PC-9 (cell line): ENCODE data around the gene ITIH4. TPM values are rescaled to one million over a fixed set of nuclear protein-coding genes. Genes with fewer than 3 reads are reported as not detected.

Source experiments
- BruUV-seq: library from RNA; stranded (reverse); fragments of 400-500 nt; replicated peaks from 2 replicates; lab custom pipeline; 2021; lab: Mats Ljungman, UMichigan
- CTCF ChIA-PET: fragments of 300-600 bp; sonication (Branson Sonifier 250); formaldehyde crosslinking; loops from one replicate; lab custom pipeline; 2022; ENCODE audit warnings: antibody characterized with exemption; lab: Charles Lee
- POLR2A ChIA-PET: fragments of 300-600 bp; sonication (Branson Sonifier 250); formaldehyde crosslinking; loops from one replicate; lab custom pipeline; 2022; ENCODE audit warnings: antibody characterized with exemption; ENCODE audit not compliant: unreplicated experiment; lab: Charles Lee
- DNase-seq, 2 experiments: peaks; one replicate each; pipeline versions ENCODE4 v3.0.0 to v3.0.0-alpha.2; 2015 to 2022; ENCODE audit warnings: mixed read lengths in 1 of 2
- H2AFZ ChIP-seq: fragments of 200-600 bp; sonication (generic); 2 replicates; pipeline ENCODE4 v1.8.1; 2017; ENCODE audit warnings: antibody characterized with exemption
- H3F3A ChIP-seq: fragments of 200-600 bp; sonication (generic); 2 replicates; pipeline ENCODE4 v1.8.1; 2017; ENCODE audit warnings: antibody characterized with exemption, mild to moderate bottlenecking, low read depth; ENCODE audit not compliant: insufficient read depth
- H3K27ac ChIP-seq: fragments of 200-600 bp; sonication (generic); 2 replicates; pipeline ENCODE4 v1.6.1; 2016; ENCODE audit warnings: mixed run types
- H3K27me3 ChIP-seq: fragments of 200-600 bp; sonication (generic); 2 replicates; pipeline ENCODE4 v1.6.1; 2016; ENCODE audit warnings: low read depth, mixed run types; ENCODE audit not compliant: insufficient read depth
- H3K36me3 ChIP-seq: fragments of 200-600 bp; sonication (generic); 2 replicates; pipeline ENCODE4 v1.6.1; 2016; ENCODE audit warnings: low read depth, mixed run types
- H3K4me1 ChIP-seq: fragments of 200-600 bp; sonication (generic); replicated peaks from 2 replicates; pipeline ENCODE4 v1.6.1; 2016; ENCODE audit warnings: mixed run types; ENCODE audit not compliant: insufficient read depth
- H3K4me2 ChIP-seq: fragments of 200-600 bp; sonication (generic); 2 replicates; pipeline ENCODE4 v1.6.1; 2017; ENCODE audit warnings: mixed run types
- H3K4me3 ChIP-seq: fragments of 200-600 bp; sonication (generic); 2 replicates; pipeline ENCODE4 v1.6.1; 2016; ENCODE audit warnings: mixed run types
- H3K79me2 ChIP-seq: fragments of 200-600 bp; sonication (generic); 2 replicates; pipeline ENCODE4 v1.6.1; 2017; ENCODE audit warnings: low read depth, mixed run types
- H3K9me2 ChIP-seq: fragments of 200-600 bp; sonication (generic); 2 replicates; pipeline ENCODE4 v1.8.1; 2017; ENCODE audit warnings: mild to moderate bottlenecking; ENCODE audit not compliant: insufficient read depth
- H3K9me3 ChIP-seq: fragments of 200-600 bp; sonication (generic); 2 replicates; pipeline ENCODE4 v1.8.1; 2016; ENCODE audit warnings: low read depth; ENCODE audit not compliant: insufficient read depth
- H4K20me1 ChIP-seq: fragments of 200-600 bp; sonication (generic); 2 replicates; pipeline ENCODE4 v1.8.1; 2017; ENCODE audit not compliant: insufficient read depth
- CTCF ChIP-seq: fragments of 200-600 bp; sonication (generic); conservative IDR thresholded peaks from 2 replicates; pipeline ENCODE4 v1.6.1; 2017; ENCODE audit warnings: mixed run types, antibody characterized with exemption, mild to moderate bottlenecking, moderate library complexity
- EZH2 ChIP-seq: fragments of 200-600 bp; sonication (generic); IDR thresholded peaks from 2 replicates; pipeline ENCODE4 v1.8.0; 2017; ENCODE audit warnings: antibody characterized with exemption, low read depth
- intact Hi-C: fragments of 100-400 bp; cut with micrococcal nuclease; formaldehyde crosslinking; loops from one replicate; pipeline ENCODE4 v1.10.0; 2022; ENCODE audit not compliant: unreplicated experiment
- total RNA-seq: library from RNA; stranded (reverse); gene quantifications from 2 replicates; pipeline ENCODE4 v1.2.3, GENCODE V29; 2021

ITIH4 gene
- total RNA-seq, 1 experiment from 2014 or later, result 2.5 TPM

- Histone ChIP-seq H3F3A (no peaks in the 10 kb centered on the region), H3K27ac (no peak overlapping the region), H3K9me2 (no peaks in the 10 kb centered on the region), H4K20me1 (no peaks in the 10 kb centered on the region), H3K9me3 (no peaks in the 10 kb centered on the region), H3K4me3 (no peak overlapping the region), H3K27me3 (no peaks in the 10 kb centered on the region), H3K4me1 (no peaks in the 10 kb centered on the region), H3K4me2 (no peak overlapping the region), H2AFZ (no peak overlapping the region), H3K79me2 (no peaks in the 10 kb centered on the region), H3K36me3 (no peaks in the 10 kb centered on the region)
- ChIA-PET CTCF (no interaction called here), POLR2A (no interaction called here)
- intact Hi-C loops, result no loop called here
- no peak for DNase-seq
- no TSS peak for BruUV-seq
- TF ChIP-seq EZH2 (no peak), CTCF (no peak)
These were observed 19.5 kb downstream of the ITIH4 start for GRCh38 chr3:52810923-52811322.

GRCh38 chr3:52809662-52810377, 20.7 kb downstream of the ITIH4 start:
- no peak for DNase-seq
- H3F3A ChIP-seq, result no peaks in the 10 kb centered on the region
- TF ChIP-seq CTCF (no peak), EZH2 (no peak)
- CTCF ChIA-PET, result no interaction called here
- no peaks in the 10 kb centered on the region for H3K27me3 ChIP-seq
- BruUV-seq, result no TSS peak
- no peak overlapping the region for H2AFZ ChIP-seq
- no peaks in the 10 kb centered on the region for H4K20me1 ChIP-seq
- POLR2A ChIA-PET, result no interaction called here
- intact Hi-C loops, result no loop called here
- H3K79me2 ChIP-seq, result no peaks in the 10 kb centered on the region
- no peaks in the 10 kb centered on the region for H3K4me1 ChIP-seq
- H3K36me3 ChIP-seq, result no peaks in the 10 kb centered on the region
- H3K9me3 ChIP-seq, result no peaks in the 10 kb centered on the region
- H3K4me3 ChIP-seq, result no peak overlapping the region
- no peak overlapping the region for H3K27ac ChIP-seq
- no peaks in the 10 kb centered on the region for H3K9me2 ChIP-seq
- no peak overlapping the region for H3K4me2 ChIP-seq

GRCh38 chr3:52809149-52809548, 21.3 kb downstream of the ITIH4 start:
- BruUV-seq, result no TSS peak
- CTCF ChIA-PET, result no interaction called here

More at GRCh38 chr3:52809149-52809548, 21.3 kb downstream of the ITIH4 start:
- POLR2A ChIA-PET, result no interaction called here
- intact Hi-C loops, result no loop called here
- no peak for DNase-seq
- no peaks in the 10 kb centered on the region for H3K4me1 ChIP-seq
- no peaks in the 10 kb centered on the region for H4K20me1 ChIP-seq
- no peak overlapping the region for H3K4me2 ChIP-seq
- no peaks in the 10 kb centered on the region for H3K9me2 ChIP-seq
- H3K9me3 ChIP-seq, result no peaks in the 10 kb centered on the region
- H3K27me3 ChIP-seq, result no peaks in the 10 kb centered on the region
- TF ChIP-seq CTCF, result no peak
- H3F3A ChIP-seq, result no peaks in the 10 kb centered on the region
- no peaks in the 10 kb centered on the region for H3K36me3 ChIP-seq
- H3K4me3 ChIP-seq, result no peak overlapping the region
- H2AFZ ChIP-seq, result no peak overlapping the region
- no peaks in the 10 kb centered on the region for H3K79me2 ChIP-seq
- H3K27ac ChIP-seq, result no peak overlapping the region
